Naive B cell (primary cell): ENCODE data around the gene ENTHD1. TPM values are rescaled to one million over a fixed set of nuclear protein-coding genes. Genes with fewer than 3 reads are reported as not detected.
"Not testable (repeated sequence)": the region's sequence is repeated elsewhere in the genome, so short reads cannot be mapped to it uniquely, and the experiment has no call there.

Experiments
- ATAC-seq, 2 donors: fragments of 150-1000 bp; cut with Tn5 transposase; 2 replicates each; pipeline ENCODE4 v1.10.0; 2021; ENCODE audit warnings: low read depth in 2 of 2, mild to moderate bottlenecking in 2 of 2, moderate library complexity in 2 of 2
- DNase-seq: peaks from one replicate; pipeline ENCODE4 v3.0.0; 2022
- H3K27ac Mint-ChIP-seq, 6 donors: one replicate each; pipeline ENCODE4 v1.8.0; 2020 to 2022; ENCODE audit warnings: mild to moderate bottlenecking in 6 of 6, mixed read lengths in 6 of 6, moderate library complexity in 5 of 6, inconsistent platforms in 2 of 6
- H3K27me3 Mint-ChIP-seq, 3 donors: one replicate each; pipeline ENCODE4 v1.8.0; 2021 to 2022; ENCODE audit warnings: mixed read lengths in 3 of 3, mild to moderate bottlenecking in 1 of 3
- H3K36me3 Mint-ChIP-seq, 2 donors: one replicate each; pipeline ENCODE4 v1.8.0; 2020 to 2022; ENCODE audit warnings: mixed read lengths in 2 of 2, inconsistent platforms in 1 of 2, mild to moderate bottlenecking in 1 of 2
- H3K4me1 Mint-ChIP-seq, 3 donors: one replicate each; pipeline ENCODE4 v1.8.0; 2020 to 2022; ENCODE audit warnings: mixed read lengths in 3 of 3, inconsistent platforms in 1 of 3, mild to moderate bottlenecking in 1 of 3, moderate library complexity in 1 of 3
- H3K4me3 Mint-ChIP-seq, 8 donors: one replicate each; pipeline ENCODE4 v1.8.0; 2020 to 2022; ENCODE audit warnings: mild to moderate bottlenecking in 8 of 8, mixed read lengths in 8 of 8, moderate library complexity in 8 of 8, inconsistent platforms in 2 of 8
- H3K9me3 Mint-ChIP-seq, 7 donors: one replicate each; pipeline ENCODE4 v1.8.0; 2020 to 2022; ENCODE audit warnings: mixed read lengths in 7 of 7, mild to moderate bottlenecking in 5 of 7, inconsistent platforms in 2 of 7, moderate library complexity in 1 of 7
- polyA plus RNA-seq, 6 donors: library from polyadenylated mRNA; unstranded; fragments of 300-500 nt; fragmentation: Illumina TruSeq; gene quantifications; one replicate each; pipeline ENCODE4 v1.2.3, GENCODE V29; 2021; ENCODE audit warnings: low read depth in 6 of 6

Gene ENTHD1
- polyA plus RNA-seq, 6 donors from 2014 or later = not detected

DNA sequence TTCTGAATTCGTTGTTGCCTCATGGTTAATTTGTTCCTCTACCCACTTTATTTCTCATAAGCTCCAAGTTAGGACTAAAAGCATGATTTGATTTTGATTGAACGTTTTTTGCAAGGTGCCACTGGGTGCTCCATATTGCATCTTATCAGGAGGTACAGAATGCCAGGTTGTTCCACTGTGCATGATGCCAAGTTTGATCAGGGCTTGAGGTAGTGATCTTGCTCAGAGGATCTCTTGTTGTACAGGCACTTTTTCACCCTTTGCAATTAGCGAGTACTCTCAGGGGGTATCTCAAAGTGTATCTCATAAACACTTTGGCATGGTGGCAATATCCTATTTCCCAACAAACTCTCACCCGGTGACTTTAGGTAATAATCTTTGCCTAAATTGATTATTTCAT is 11.3 kb upstream of the ENTHD1 start:
- no peak for DNase-seq
- peak overlapping the region in 4 of 8 donors; percentile 25 to 76 (median 38) for H3K4me3 Mint-ChIP-seq
- H3K27me3 Mint-ChIP-seq = no peaks in the 10 kb centered on the region
- ATAC-seq = no peak
- peaks cover 40 to 75% (median 63%) of the 10 kb centered on the region in 3 donors for H3K4me1 Mint-ChIP-seq
- no peaks in the 10 kb centered on the region for H3K9me3 Mint-ChIP-seq
- peaks cover 0 to 7% of the 10 kb centered on the region in 2 donors for H3K36me3 Mint-ChIP-seq
- no peak overlapping the region for H3K27ac Mint-ChIP-seq

DNA sequence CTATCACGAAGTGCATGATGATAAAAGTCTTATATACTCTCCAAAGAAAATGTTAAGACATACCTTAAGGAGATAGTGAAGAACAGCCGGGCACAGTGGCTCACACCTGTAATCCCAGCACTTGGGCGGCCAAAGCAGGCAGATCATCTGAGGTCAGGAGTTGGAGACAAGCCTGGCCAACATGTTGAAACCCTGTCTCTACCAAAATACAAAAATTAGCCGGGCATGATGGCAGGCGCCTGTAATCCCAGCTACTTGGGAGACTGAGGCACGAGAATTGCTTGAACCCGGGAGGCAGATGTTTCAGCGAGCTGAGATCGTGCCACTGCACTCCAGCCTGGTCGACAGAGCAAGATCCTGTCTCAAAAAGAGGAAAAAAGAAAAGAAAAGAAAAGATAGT is 10.5 kb upstream of the ENTHD1 start:
- Mint-ChIP-seq H3K4me1 (peaks cover 37 to 77% (median 61%) of the 10 kb centered on the region in 3 donors), H3K27ac (peak overlapping the region in 3 of 6 donors; percentile 12 to 39 (median 15)), H3K4me3 (peak overlapping the region in 2 of 8 donors; percentile 26 to 76)
- ATAC-seq, H3K27me3 Mint-ChIP-seq, H3K9me3 Mint-ChIP-seq, H3K36me3 Mint-ChIP-seq, DNase-seq: not testable (repeated sequence)

DNA sequence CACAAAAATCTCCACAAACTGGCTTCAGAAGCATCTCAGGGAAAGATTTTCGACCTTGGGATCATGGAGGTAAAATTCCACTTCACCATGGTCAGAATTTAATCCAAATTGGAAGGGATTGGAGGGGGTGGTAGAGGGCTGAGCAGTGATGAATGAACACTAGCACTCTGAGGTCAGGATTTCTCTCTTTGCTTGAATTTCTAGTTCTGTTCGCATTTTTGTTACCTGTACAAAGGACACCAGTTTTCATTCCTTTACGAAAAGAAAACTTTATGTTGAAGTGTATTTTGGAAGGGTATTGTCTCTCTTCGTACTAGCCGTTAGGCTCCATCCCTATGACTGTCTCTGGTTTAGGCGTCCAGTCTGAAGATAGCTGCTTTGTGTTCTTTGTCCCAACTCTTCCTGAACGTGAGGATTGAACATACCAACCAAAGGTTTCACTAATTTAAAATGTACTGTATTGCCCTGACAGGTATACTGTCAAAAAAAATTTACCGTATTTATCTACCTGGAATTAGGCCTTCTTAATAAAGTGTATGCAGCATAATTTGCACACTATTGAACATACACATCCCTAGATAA is 8.1 kb upstream of the ENTHD1 start:
- Mint-ChIP-seq H3K4me3 (peak overlapping the region; percentile 83 to 98 (median 95)), H3K36me3 (no peaks in the 10 kb centered on the region), H3K4me1 (peaks cover 36 to 70% (median 52%) of the 10 kb centered on the region in 3 donors), H3K27me3 (no peaks in the 10 kb centered on the region), H3K27ac (peak overlapping the region; percentile 54 to 94 (median 92)), H3K9me3 (no peaks in the 10 kb centered on the region)
- no peak for ATAC-seq
- no peak for DNase-seq

DNA sequence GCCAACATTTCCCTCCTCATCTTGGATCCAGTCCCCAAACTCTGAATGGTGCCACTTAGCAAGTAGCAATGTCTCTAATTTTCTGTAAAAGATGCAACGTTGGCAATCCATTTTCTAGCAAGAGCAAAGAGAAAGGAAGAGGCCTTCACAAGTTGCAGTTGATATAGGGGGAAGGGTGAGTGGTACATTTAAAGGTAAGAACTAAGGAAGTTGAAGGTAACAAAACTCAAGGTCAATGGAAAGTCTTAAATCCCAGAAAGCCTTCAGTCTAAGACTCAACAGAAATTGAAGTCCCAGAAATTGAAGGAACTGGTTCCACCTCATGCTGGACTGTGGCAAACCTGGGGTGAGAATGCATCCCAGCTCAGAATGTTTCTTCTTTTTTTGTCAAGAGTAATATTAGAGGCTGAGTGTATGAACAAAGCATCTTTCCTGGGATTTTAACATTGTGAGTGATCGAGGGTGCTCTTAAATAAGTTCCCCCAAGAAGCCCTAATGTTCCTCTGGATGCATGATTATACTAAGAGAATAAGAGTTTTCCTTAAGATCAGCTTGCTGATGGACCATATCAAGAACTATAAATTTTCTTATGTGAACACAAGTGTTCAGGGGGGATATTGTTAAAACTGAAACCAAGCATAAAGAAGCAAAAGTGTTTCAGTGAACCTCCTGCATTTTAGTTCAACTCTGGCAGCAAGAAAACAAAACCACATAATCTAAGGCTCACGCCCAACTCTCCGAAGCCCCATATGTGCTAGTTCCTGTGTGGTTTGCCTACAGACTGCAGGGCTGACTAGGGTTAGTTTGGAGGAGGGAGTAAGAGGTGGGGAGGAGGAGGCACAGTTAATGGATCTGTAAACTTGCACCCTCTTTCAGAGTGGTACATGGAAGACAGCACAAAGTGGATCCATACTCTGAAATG is 7.0 kb upstream of the ENTHD1 start, which contains the start of gene GRAP2:
GRAP2 (plus strand) TSS at position 779 of the 922 bp plus-strand sequence. CDS start 46,023 bp downstream, outside the sequence.
- peak within 1 kb of the TSS; percentile 67 to 94 (median 92) for H3K27ac Mint-ChIP-seq
- peak within 1 kb of the TSS; percentile 83 to 98 (median 95) for H3K4me3 Mint-ChIP-seq
- no peaks in the 10 kb centered on the region for H3K9me3 Mint-ChIP-seq
- DNase-seq (peak; percentile 44), ATAC-seq (peak; percentile 65 to 66)
- H3K27me3 Mint-ChIP-seq = no peaks in the 10 kb centered on the region
- peaks cover 32 to 65% (median 52%) of the 10 kb centered on the region in 3 donors for H3K4me1 Mint-ChIP-seq
- no peaks in the 10 kb centered on the region for H3K36me3 Mint-ChIP-seq

DNA sequence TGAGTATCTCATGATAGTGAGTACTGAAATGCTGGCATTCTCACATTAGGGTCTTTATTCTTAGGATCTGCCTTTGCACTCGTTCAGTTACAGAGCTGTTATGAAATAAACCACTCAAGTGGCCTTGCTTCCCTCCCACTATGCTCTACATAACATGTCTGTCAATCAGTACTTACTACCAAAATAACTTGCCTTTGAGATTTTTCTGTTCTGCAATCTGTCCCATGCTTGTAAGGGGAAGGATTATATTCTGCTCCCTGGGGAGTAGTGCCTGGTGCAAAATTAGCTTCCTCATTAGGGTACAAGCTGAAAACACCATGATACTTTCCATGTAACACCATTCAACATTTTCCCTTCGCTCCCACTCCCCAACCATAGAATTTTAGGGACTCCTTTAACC is 5.4 kb upstream of the ENTHD1 start:
- Mint-ChIP-seq H3K27ac (peak overlapping the region; percentile 57 to 92 (median 80)), H3K27me3 (no peaks in the 10 kb centered on the region), H3K9me3 (no peaks in the 10 kb centered on the region), H3K4me1 (peaks cover 26 to 50% (median 40%) of the 10 kb centered on the region in 3 donors), H3K4me3 (peak overlapping the region; percentile 13 to 95 (median 81)), H3K36me3 (no peaks in the 10 kb centered on the region)
- peak; percentile 79 for DNase-seq
- ATAC-seq = peak; percentile 93 to 94

DNA sequence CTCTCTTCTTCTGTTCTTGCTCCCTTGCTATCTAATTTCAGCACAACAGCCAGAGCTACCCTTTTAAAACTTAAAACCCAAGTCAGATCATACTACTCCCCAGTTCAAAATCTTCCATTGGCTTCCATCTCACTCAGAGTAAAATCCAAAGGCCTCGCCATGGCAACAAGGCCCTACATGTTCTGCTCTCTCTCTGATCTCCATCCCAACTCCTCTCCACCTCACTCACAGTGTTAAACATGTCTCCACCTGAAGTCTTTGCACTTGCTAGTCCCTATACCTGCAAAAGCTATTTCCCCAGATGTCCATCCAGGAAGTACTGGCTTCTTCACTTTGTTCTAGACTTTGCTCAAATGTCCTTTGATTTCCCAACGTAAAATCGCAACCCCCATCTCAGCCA is 4.3 kb upstream of the ENTHD1 start:
- Mint-ChIP-seq H3K4me1 (peaks cover 25 to 46% (median 36%) of the 10 kb centered on the region in 3 donors), H3K27me3 (no peaks in the 10 kb centered on the region), H3K4me3 (no peak overlapping the region), H3K36me3 (no peaks in the 10 kb centered on the region), H3K27ac (no peak overlapping the region), H3K9me3 (no peaks in the 10 kb centered on the region)
- DNase-seq = no peak
- no peak for ATAC-seq

DNA sequence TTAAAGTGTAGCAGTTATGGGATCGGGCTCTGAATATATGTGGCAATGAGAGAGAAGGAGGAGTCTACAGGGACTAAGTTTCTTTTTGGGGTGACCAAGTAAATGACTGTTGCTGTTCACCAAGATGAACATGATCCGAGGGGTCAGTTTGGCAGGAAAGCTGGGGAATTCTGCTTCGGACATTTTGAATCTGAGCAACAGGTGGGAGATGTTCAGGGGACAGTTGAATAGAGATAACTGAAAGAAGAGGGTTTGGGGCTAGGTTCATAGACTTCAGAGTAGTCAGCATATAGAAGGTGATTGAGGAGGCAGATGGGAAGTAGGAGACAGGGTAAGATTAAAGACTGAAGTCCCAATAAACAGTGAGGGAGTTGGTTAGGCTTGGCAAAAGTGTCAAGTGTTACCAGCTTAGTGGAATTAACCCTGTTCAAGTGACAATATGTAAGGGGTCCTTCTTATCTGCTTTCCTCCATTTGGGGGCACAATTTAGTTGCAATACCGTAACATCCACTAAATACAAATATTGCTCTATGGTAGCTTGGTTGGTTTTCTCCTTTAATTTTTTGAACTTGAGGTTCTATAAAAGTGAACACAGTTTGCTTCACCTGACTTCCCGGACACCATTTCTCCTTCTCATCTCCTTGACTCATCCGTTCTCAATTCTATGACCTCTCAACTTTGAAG is 2.9 kb upstream of the ENTHD1 start:
- H3K36me3 Mint-ChIP-seq = peaks cover 0 to 5% of the 10 kb centered on the region in 2 donors
- H3K27ac Mint-ChIP-seq = no peak overlapping the region
- H3K4me3 Mint-ChIP-seq = no peak overlapping the region
- H3K9me3 Mint-ChIP-seq = no peaks in the 10 kb centered on the region
- peaks cover 22 to 44% (median 32%) of the 10 kb centered on the region in 3 donors for H3K4me1 Mint-ChIP-seq
- H3K27me3 Mint-ChIP-seq = no peaks in the 10 kb centered on the region
- no peak for DNase-seq
- no peak for ATAC-seq

DNA sequence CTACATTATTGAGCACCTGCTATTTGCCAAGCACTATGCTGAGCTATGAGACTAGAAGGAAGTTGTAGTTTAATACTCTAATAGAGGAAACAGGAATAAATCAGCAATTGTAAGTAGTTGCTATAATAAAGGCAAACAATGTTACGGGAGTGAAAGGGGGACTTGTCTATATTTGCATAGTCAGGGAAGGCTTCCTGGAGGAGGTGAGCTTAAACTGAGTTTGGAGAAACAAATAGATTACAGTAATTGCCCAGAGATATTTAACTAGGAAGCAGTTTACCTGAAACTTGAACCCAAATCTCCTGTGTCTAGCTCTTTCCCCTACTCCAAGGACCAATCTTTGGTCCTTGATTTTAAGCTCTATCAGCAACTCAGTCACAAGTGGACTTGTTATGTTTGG is 2.1 kb upstream of the ENTHD1 start:
- ATAC-seq = no peak
- Mint-ChIP-seq H3K27ac (no peak overlapping the region), H3K4me3 (no peak overlapping the region), H3K9me3 (no peaks in the 10 kb centered on the region), H3K4me1 (peaks cover 18 to 36% (median 24%) of the 10 kb centered on the region in 3 donors), H3K27me3 (no peaks in the 10 kb centered on the region), H3K36me3 (peaks cover 0 to 5% of the 10 kb centered on the region in 2 donors)
- DNase-seq = no peak

DNA sequence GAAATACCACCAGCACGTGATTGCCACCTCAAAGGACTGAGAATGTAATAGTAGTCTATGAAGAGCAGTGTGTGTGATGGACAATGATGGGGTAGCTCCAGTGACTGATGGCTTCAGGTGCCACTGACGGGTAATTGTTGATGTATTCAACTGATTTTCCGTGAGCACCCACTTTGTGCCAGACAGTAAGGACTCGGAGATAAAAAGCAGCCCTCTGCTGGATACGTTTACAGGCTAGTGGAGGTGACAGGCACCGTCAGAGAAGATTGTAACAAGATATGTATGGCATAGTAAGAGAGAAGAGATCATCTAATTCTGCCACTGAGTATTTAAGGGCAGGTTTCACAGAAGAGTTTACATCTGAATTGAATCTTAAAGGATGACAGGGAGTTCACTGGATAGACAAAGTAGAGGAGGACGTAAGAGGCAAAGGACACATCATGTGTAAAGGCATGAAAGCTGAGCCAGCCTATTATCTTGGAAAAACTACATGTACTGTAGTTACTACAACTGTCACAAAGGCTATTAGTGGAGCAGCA is 1.1 kb upstream of the ENTHD1 start:
- peaks cover 13 to 26% (median 16%) of the 10 kb centered on the region in 3 donors for H3K4me1 Mint-ChIP-seq
- H3K36me3 Mint-ChIP-seq = peaks cover 0 to 5% of the 10 kb centered on the region in 2 donors
- no peak overlapping the region for H3K27ac Mint-ChIP-seq
- H3K9me3 Mint-ChIP-seq = no peaks in the 10 kb centered on the region
- ATAC-seq = no peak
- no peak for DNase-seq
- no peaks in the 10 kb centered on the region for H3K27me3 Mint-ChIP-seq
- H3K4me3 Mint-ChIP-seq = no peak overlapping the region

DNA sequence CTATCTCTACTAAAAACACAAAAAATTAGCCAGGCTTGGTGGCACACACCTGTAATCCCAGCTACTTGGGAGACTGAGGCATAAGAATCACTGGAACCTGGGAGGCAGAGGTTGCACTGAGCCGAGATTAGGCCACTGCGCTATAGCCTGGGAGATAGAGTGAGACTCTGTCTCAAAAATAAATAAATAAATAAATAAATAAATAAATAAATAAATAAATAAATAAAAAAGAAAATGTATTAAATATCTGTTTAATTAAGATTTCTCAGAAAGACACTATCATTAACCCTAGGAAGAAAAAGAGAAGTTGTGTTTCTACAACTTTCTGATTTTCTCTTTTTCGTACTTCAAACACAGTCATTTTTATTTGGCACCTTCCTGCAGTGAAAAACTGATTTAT is 3.6 kb downstream of the ENTHD1 start:
- not testable (repeated sequence) for H3K27me3 Mint-ChIP-seq, H3K4me3 Mint-ChIP-seq, H3K27ac Mint-ChIP-seq, H3K9me3 Mint-ChIP-seq, ATAC-seq, H3K36me3 Mint-ChIP-seq, DNase-seq
- peaks cover 6 to 18% (median 8%) of the 10 kb centered on the region in 3 donors for H3K4me1 Mint-ChIP-seq

DNA sequence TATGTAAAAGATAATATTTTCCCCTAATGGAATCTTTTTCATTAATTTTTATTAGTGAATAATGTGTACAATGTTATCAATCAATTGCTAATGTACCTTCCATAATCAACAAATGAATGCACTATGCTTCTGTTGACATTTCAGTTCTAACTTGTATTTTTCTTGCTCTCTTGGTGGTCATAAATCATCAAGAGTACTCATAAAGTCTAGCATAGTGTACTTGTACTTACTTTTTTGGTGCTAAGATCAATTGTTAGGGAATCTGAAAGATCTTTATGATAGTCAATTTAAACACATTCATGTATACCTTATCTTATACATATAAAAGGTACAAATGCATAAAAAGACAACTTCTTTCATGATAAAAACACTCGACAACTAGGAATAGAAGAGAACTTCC is 10.5 kb downstream of the ENTHD1 start:
- Mint-ChIP-seq H3K4me3 (no peak overlapping the region), H3K27me3 (no peaks in the 10 kb centered on the region), H3K4me1 (no peaks in the 10 kb centered on the region), H3K36me3 (no peaks in the 10 kb centered on the region), H3K27ac (no peak overlapping the region), H3K9me3 (peaks cover 0 to 2% (median 0%) of the 10 kb centered on the region in 7 donors)
- ATAC-seq (no peak), DNase-seq (no peak)

DNA sequence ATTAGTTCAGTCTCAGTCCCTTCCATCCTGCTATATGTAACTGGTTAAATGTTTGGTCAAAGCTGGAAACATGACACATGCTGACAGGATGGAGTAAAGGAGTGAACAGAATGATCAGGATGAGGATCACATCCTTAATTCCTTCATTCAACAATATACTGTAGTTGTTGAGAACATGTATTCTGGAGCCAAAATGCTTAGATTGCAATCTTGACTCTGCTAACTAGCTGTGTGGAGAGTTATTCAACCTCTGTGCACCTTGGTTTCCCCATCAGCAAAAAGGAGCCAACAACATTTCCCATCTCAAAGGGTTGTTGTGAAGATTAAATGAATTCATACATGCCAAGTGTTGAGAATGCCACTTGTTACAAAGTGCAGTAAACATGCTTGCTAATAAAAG is 12.8 kb downstream of the ENTHD1 start:
- H3K36me3 Mint-ChIP-seq = no peaks in the 10 kb centered on the region
- no peaks in the 10 kb centered on the region for H3K27me3 Mint-ChIP-seq
- H3K27ac Mint-ChIP-seq = no peak overlapping the region
- H3K9me3 Mint-ChIP-seq = peaks cover 0 to 2% (median 0%) of the 10 kb centered on the region in 7 donors
- no peak for ATAC-seq
- H3K4me1 Mint-ChIP-seq = no peaks in the 10 kb centered on the region
- no peak for DNase-seq
- no peak overlapping the region for H3K4me3 Mint-ChIP-seq
